GM18868 (cell line): ENCODE measurements around the gene UGT1A8.
"Not testable (repeated sequence)": the region's sequence is repeated elsewhere in the genome, so short reads cannot be mapped to it uniquely, and the experiment has no call there.

ENCODE experiments used
- ATAC-seq: cut with Tn5 transposase; IDR thresholded peaks from one replicate; pipeline ENCODE4 v1.9.1; 2021; ENCODE audit warnings: mild to moderate bottlenecking, moderate library complexity; ENCODE audit not compliant: unreplicated experiment

UGT1A8 gene

GRCh38 chr2:233617476-233617875, at the start of gene UGT1A8:
Gene UGT1A8 (plus strand): TSS chr2:233617633. CDS start chr2:233617708, 75 bp downstream.
- ATAC-seq: not testable (repeated sequence)

GRCh38 chr2:233571001-233571400, 46.4 kb upstream of the UGT1A8 start:
- no peak for ATAC-seq

GRCh38 chr2:233571462-233571861, 46.0 kb upstream of the UGT1A8 start:
- ATAC-seq: no peak

- no peak for ATAC-seq
Measured at GRCh38 chr2:233572468-233572867, 45.0 kb upstream of the UGT1A8 start.

- ATAC-seq: not testable (repeated sequence)
Measured at GRCh38 chr2:233577341-233577740, 40.1 kb upstream of the UGT1A8 start.

GRCh38 chr2:233583217-233583965, 34.0 kb upstream of the UGT1A8 start:
- not testable (repeated sequence) for ATAC-seq

GRCh38 chr2:233584210-233584609, 33.2 kb upstream of the UGT1A8 start:
- no peak for ATAC-seq

GRCh38 chr2:233588400-233588799, 29.0 kb upstream of the UGT1A8 start:
- ATAC-seq: no peak

GRCh38 chr2:233592706-233593105, 24.7 kb upstream of the UGT1A8 start:
- not testable (repeated sequence) for ATAC-seq

GRCh38 chr2:233593201-233593600, 24.2 kb upstream of the UGT1A8 start:
- no peak for ATAC-seq

GRCh38 chr2:233597522-233597921, 19.9 kb upstream of the UGT1A8 start:
- ATAC-seq: no peak

GRCh38 chr2:233598952-233599351, 18.5 kb upstream of the UGT1A8 start:
- ATAC-seq: no peak

GRCh38 chr2:233600386-233600785, 17.0 kb upstream of the UGT1A8 start:
- ATAC-seq: no peak

GRCh38 chr2:233602076-233602475, 15.4 kb upstream of the UGT1A8 start:
- ATAC-seq: no peak

- ATAC-seq: no peak
Measured at GRCh38 chr2:233603520-233603919, 13.9 kb upstream of the UGT1A8 start.

- no peak for ATAC-seq
Measured at GRCh38 chr2:233604826-233605225, 12.6 kb upstream of the UGT1A8 start.

- no peak for ATAC-seq
Measured at GRCh38 chr2:233605680-233606079, 11.8 kb upstream of the UGT1A8 start.

- no peak for ATAC-seq
Measured at GRCh38 chr2:233611284-233611683, 6.1 kb upstream of the UGT1A8 start.

GRCh38 chr2:233620204-233620603, 2.8 kb downstream of the UGT1A8 start:
- no peak for ATAC-seq

- not testable (repeated sequence) for ATAC-seq
Measured at GRCh38 chr2:233621863-233622262, 4.4 kb downstream of the UGT1A8 start.

GRCh38 chr2:233627331-233628025, 10.0 kb downstream of the UGT1A8 start:
- no peak for ATAC-seq

GRCh38 chr2:233636306-233636705, 18.9 kb downstream of the UGT1A8 start, which contains the start of gene UGT1A10:
Gene UGT1A10 (plus strand): TSS chr2:233636448. CDS start chr2:233636523, 75 bp downstream.
- not testable (repeated sequence) for ATAC-seq
